HG03108 (cell line): ENCODE data around the gene CXXC5.

Source experiments
- ATAC-seq: cut with Tn5 transposase; IDR thresholded peaks from one replicate; pipeline ENCODE4 v1.9.1; 2021; ENCODE audit warnings: moderate library complexity; ENCODE audit not compliant: unreplicated experiment

CXXC5 gene

DNA sequence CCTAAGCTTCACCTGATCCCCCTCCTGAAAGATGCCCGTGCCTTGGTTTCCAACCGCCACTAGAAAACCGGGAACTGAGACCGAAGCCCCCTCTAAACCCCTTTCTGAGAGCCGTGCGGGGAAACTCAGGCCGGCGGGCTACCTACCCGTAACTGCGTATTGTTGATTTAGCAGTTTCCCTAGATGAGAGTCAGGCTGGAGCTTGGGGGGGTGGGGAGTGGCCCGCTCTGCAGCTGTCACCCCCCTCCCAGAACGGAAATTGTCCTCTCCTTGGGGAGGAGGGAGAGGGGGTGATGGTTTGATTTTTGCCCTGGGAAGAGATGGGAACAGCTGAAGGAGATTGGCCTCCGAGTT lies 2.5 kb downstream of the CXXC5 start:
- no peak for ATAC-seq

DNA sequence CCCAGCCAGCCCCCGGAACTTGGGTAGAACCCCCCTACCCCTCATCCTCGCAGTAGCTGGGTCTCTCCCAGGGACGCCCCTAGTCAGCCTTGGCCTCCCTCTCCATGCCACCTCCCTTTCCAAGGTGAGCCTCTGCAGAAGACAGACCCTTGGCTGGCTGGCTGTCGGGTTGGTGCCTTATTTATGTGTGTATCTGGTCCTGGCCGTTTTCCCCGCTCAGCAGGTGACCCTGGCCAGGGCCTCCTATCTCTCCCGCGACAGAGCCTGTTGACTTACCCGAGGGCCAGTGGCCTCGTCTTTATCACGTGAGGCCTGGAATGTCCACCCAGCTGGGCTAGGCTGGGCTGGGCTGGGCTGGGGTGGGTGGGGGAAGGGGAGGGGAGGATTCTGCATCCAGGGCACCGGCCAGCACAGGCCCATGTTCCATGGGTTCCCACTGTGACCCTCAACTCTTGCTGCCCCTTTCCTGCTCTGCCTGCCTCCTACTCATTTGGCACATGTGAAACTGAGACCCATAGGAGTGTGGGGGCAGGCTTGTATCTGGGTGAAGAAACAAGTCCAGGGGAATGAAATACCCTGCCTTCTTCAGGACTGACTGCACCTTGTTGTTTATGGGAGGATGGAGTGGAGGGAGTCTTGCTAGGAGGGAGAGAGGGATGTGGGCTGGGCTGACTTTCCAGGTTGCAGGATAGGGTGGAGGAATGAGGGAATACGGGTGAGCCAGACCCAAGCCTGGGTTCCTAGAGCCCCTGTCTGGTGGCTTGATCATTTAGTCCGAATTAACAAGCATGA lies 3.1 kb downstream of the CXXC5 start:
- ATAC-seq, result no peak

DNA sequence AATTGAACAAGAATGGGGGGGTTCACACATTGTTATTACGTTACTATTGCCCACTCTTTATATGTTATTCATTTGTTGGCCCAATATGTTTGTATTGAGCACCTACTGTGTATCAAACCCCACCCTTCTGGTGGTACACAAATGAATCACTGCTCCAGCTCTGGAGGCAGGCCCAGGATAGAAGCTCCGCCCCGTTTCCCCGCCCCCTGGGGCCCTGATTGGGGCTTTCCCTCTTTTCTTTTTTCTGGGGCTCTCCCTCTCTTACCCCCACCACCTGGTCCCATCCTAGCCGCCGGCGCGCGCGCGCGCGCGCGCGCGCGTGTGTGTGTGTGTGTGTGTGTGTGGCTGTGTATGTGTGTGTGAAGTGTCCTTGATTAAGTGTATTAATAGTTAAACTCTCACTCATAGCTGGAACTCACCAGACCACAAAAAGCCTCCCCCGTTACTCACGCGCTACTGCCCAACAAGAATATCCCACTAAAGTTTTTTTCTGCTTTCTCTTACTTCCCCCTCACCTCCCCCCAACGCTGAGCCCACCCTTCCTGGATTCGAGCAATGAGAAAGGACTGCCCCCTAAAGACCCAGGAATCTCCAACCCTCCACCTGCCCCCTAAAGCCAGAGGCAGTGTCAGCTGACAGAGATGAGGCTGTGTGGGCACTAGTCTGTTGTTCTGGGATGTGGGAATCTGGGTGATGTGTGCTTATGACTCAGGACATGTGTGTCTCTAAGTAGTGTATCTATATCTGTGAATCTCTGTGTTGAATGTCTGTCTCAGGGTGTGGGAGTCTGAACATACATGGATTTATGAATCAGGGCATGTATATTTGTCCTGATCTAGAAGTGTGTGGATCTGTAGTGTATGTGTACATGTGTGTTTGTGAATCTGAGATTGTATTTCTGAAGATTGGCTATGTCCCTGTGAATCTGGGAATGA lies 4.0 kb downstream of the CXXC5 start:
- ATAC-seq, result peak; percentile 45

DNA sequence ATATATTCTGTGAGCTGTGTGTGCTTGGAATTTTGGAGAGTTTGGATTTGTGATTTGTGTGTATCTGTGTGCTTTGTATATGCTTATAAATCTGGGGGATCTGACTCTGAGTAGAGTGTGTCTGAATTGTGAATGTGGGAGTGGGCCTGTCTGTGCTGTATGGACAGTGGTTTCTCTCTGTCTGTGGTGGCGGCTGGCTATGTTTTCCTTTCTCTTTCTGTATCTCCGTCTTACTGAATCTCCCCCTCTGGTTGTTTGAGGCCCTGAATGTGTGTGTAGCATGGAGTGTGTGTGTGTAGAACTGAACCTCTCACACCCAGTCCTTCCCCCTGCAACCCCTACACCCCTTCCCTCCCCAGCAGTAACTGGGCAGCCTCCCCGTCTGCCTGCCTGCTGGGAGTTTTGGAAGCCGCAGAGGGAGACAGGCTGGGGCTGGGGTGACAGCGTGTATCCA lies 4.7 kb downstream of the CXXC5 start:
- peak; percentile 23 for ATAC-seq

DNA sequence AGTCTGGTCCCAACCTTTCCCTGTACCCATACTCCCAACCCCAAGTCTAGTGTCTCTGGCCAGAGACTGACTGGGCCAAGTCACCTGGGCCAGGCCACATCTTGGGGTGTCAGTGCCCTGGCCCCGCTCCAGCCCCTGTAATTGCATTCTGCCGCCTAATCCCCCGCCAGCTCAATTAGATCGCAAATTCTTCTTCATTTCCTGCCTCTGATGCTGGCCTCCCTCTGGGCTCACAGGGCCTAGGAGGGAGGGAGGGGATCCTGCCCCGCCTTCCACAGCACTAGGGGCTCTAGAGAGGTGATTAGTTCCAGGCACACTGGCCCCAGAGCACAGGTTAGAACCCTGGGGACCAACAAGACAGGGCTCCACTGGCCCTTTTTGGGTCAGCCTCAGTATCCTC lies 5.5 kb downstream of the CXXC5 start:
- ATAC-seq, result no peak

DNA sequence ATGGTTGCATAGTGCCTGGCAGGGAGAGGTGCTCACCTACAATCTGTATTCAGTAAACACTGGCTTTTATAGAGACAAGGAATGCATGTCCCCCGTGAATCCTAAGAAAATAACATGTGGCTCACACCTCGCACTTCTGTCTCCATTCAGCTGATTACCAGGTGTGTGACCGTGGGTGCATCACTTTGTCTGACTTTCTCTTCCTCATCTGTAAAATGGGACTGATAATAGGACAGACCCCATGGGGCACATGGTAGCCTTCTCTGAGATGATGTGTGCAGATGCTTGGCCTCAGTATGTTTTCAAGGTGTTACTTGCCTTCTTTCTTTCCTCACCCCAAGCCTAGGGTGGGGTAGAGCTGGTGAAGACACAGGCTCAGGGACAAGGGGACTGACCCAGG lies 6.3 kb downstream of the CXXC5 start:
- ATAC-seq, result no peak

DNA sequence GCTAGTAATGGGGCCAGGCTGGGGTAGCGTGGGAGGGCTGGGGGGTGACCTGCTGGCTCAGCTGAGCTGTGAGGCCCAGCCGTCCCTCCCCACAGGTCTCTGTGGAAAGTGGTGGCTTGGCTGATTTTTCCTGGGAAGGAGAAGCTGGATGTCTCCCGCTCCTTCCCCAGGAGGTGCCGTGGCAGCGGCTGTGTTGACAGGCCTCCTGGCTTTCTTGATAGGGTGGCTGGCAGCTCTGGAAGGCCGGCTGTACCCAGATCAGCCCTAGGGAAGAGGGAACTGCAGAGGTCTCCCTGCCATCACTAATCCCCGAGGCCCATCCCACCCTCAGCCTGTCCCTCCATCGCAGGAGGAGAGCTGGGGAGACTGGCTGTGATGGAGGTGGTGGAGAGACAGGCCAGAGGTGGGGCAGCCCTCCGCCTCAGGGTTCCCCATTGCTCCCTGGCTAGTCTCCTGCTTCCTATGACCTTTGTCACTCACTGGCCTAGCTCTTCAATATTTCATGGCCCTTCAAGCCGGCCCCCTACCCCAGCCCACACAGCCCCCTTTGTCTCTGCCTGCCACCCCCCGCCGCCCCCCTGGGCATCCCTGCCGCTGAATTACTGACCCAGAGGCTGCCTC lies 6.8 kb downstream of the CXXC5 start:
- no peak for ATAC-seq

DNA sequence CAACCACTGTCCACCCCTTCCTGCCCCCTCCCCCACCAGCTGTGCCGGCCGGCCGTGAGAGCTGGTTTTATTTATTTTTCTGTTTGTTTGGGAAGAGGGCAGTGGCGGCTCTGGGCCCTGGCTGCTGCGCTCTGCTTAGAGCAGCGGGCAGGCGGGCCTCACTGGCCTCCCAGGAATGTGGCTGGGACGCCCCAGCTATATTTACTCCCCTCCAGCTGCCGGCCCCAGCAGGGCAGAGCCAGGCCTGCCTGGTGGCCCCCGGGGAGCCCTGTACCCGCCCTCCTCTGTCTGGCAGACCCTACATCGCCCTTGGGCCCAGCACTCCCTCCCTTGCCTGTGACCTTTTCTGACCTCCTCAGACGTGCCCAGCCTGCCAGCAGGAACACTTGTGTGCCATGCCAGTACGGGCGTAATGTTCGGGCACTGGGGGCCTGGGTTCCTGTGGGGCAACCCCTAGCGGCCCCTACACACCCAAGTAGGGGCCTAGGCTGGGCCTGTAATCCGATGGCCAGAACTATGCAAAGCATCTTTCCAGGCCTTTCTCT lies 7.7 kb downstream of the CXXC5 start:
- no peak for ATAC-seq

DNA sequence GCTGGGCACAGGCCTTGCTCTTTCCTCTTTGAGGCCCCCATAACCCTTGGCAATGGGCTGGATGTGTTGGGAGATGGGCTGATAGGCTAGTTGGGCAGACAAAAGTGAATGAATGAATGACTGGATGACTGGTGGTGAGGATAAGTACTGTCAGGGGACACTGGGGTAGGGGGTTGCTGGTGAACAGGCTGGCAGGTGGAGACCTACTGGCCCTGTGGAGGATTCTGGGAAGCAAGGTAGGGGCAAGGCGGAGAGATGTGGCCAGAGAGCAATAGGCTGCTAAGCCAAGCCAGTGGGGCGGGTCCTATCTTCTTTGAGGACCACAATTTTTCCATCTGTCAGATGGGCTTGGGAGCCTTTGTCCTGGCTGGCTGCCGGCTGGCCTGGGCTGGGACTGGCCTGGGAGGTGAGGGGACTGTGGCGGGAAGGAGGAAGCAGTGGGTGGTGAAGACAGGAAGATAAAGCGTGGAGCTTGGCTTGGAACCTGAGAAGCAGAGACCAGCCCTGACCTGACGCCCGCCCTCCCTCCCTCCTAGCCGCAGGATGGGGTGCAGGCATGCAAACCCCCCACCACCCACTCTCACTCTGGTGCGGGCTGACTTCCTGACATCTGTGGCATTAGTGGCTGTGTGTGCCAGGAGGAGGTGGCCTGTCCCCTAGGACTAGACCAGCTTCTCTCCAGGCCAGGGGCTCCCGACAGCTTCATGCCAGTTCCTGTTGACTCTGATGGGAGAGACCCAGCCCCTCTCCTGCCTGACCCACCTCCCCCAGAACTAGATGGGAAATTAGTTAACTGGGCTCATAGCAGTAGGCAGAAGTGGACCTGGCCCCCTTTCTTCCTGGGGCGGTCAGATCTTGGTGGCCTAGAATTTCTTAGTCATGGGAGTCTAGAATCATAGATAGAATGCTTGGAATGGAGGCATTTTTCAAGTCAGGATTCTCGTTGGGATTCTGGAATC lies 9.5 kb downstream of the CXXC5 start:
- no peak for ATAC-seq

DNA sequence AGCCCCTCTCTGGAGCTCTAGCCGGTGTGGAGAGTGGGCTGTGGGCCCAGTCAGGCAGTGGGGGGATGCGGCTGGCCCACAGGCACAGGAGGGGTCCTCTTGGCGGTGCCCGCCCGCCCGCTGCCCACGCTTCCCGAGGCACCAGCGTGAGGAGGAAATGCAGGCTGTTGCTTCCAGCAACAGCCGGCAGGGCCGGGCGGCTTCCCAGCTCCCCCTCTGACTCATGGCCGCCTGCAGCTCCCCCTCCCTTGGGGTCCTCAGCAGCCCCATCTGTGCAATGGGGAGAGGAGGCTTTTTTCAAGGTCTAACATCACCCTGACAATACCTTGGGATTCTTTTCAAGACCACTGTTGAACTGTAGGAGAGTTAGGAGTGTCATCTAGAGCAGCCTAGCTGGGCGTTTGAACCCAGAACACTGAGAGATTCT lies 10.4 kb downstream of the CXXC5 start:
- no peak for ATAC-seq

DNA sequence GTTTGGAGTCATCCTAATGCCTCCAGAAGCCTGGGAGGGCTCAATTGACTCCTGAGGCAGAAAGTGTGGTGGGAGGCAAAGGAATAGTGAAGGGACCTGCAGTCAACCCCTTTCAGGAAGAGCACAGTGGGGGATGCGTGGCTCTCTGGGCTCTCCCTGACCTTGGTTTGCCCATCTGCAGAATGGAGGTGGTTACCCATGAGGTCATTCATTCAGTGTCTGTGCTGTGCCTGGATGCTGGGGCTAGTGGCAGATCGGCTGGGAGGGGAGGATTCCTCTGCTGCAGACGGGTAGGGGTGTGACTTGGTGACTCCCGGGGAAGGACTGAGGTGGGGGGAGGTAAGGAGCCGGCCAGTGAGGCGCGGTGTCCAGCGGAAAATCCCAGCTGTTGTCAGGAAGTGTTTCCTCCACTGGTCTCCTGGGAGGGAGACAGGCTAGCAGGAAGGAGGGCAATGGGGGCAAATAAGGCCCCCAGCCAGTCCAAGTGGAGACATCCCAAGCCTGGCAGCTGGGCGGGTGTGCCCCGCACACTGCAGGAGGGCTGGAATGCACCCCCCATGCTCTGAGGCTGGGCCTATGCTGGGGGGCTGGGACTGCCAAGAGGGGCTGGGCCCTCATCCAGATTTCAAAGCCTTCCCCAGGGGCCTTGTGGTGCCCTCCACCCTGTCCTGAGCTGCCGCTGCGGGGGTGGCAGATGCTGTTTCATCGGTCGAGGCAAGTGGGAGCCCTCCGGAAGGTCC lies 10.9 kb downstream of the CXXC5 start:
- ATAC-seq, result no peak

DNA sequence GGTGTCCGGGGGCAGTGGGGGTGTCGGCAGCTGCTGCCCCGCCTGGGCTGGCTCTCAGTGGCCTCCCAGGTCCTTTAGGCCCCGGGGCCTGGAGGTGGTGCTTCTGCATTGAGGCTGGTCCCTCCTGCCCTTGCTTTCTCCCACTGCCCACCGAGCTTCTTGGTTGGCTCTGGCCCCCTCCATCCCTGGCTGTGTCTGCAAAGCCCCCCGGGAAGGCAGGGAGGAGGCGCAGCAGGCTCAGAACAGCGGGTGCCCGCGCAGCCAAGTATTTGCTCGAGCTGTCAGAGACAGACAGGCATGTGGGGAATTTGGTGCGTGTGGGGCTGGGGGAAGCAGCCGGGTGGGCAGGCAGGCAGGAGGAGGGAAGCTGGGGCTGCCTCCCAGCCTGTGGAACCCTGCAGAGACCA lies 11.5 kb downstream of the CXXC5 start:
- ATAC-seq, result no peak

DNA sequence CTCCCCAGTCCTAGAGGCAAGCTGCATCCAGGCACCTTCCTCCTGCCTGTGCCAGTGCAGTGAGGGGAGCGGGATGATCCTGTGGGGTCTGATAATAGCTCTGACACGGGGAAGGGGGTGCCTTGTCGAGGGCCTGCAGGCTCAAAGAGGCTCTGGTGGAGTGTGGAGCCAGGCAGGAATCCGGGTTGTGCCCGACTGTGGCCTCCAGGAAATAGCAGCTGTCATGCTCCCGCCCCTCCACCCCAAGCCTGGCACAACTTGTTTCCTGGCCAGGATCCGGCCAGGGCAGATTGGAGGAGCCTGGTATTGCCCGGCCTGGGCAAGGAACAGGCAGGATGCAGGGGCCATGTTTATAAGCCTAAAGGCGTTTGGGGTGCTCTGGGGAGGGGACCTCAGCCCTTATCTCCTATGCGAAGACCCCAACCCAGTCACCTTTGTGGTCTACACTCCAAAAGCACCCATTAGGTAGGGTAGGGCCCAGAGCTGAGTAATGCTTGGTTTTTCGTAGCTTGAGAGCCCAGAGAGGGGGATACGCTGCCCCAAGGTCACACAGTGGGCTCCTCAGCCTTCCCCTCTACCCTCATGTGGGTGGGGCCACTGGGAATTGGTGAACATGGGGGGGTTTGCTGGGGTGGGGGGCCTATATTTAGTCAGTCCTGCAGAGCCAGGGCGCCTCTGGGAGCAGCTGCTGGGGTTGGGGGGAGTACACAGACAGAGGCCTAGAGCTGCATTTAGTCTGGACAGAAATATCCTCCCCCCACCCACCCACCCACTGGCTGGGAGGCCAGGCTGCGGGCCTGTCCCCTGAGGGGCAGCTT lies 12.2 kb downstream of the CXXC5 start:
- ATAC-seq, result no peak

DNA sequence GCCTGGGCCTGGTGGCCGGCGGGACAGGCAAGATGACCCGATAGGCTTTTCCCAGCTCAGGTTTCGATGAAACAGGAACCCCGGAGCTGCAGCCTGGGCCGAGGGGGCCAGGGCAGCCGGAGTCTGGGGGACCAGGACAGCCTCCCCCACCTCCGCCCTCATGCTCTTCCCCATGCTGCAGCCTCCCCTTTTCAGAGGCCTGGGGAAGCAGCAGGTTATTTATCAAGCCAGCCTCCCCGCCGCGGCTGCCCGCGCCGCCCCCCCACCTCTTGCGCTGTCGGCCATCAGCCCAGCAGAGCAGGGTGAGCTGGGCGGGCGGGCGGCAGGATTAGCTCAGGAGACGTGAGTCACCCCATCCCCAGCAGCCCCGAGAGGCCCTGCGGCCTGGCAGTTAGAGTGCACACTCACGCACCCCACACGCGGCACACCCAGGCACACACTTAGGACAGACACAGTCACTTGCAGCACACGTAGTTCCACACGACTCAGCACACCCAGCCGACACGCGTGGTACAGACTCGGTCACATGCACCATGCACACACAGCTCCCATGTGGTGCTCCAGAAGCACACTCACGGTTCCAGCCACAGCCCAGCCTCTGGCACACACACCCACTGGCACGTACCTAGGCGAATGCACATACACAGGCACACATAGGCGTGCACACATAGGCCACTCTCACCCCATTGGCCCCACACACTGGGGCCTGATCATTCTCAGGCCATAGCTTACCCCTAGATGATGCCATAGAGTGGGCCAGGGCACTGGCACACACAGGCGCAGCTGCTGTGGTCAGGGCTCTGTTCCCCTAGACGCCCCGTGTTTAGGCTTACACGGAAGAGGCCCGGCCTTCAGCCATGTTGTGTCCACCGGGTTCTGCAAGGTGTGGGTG lies 13.0 kb downstream of the CXXC5 start:
- no peak for ATAC-seq

DNA sequence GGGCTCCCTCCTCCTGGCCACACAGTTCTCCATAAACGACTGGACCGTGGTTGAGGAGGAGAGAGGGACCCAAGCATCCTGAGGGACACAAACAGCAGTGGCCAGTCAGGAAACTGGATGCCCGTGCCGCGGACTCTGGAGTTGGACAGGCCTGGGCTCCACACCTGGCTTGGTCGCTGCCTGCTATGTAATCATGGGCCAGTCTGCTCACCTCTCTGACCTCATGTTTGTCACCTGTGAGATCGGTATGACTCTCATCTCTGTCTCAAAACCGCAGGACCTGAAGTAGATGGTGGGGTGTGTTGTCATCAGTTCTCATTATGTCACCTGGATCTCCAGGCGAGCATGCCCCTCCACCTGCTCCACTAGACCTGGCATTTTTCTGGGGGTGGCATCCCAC lies 14.5 kb downstream of the CXXC5 start:
- ATAC-seq, result no peak

DNA sequence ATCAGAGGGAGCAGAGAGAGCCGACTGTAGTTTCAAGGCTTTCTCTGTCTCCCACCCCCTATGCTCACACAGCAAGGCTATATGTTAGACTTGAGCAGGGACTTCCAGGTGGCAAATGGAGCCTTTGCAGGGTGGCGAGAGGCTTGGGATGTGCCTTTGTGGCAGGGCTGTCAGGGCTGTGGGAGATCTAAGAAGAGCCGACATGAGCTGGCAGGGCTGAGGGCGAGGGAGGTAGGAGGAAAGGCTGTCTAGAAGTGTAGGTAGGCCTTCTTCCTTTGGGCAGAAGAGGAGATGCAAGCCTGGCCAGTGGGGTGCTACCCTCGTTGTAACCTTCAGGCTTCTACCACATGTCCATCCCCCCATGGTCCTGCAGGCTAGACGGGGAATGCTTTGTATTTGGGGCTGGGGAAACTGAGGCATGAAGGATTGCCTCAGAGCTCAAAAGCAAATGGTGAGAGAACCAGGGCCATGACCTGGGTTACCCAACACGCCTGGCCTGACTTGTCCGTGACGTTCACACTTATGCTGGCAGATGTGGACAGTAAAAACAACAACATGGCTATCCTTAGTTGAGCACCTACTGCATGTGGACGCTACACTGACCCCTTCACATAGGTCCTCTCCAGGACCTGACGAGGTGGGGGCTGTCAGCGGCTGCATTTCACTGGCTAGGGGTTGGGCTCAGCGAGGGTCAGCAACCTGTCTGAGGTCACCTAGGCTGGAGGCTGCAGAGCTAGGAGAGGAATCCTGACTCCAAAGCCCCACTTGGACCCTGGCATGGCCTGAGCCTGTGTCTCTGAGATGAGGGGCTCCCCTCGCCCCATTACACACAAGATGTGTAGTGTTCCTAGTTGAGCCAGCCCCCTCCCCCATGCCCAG lies 15.3 kb downstream of the CXXC5 start:
- ATAC-seq, result no peak
